Activated CD4-positive, CD25-positive, alpha-beta regulatory T cell (primary cell): ENCODE results near the gene DAPK1.

Experiments
- DNase-seq, 4 experiments: peaks; one replicate each; lab custom pipeline; 2025; lab: John Stamatoyannopoulos, UW

The DAPK1 gene

DNA sequence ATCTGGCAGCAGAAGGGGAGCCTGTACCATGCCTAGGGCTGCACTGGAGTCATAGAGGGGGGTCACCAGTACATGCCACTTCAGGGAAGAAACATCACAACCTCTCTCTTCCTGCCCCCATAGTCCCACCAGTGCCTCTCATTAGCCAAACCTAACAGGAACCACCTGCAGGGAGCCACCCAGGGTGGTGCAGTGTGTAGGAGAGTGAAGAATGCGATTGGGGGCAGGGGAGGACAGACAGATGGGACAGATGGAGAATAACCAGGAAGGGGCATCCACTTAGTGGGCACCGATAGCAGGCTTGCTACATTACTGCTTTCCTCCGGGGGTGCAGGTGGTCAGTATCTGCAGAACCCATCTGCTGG is 19.2 kb downstream of the DAPK1 start:
- no peak for DNase-seq

GRCh38 chr9:87517732-87518131 is 20.1 kb downstream of the DAPK1 start:
- no peak for DNase-seq

DNA sequence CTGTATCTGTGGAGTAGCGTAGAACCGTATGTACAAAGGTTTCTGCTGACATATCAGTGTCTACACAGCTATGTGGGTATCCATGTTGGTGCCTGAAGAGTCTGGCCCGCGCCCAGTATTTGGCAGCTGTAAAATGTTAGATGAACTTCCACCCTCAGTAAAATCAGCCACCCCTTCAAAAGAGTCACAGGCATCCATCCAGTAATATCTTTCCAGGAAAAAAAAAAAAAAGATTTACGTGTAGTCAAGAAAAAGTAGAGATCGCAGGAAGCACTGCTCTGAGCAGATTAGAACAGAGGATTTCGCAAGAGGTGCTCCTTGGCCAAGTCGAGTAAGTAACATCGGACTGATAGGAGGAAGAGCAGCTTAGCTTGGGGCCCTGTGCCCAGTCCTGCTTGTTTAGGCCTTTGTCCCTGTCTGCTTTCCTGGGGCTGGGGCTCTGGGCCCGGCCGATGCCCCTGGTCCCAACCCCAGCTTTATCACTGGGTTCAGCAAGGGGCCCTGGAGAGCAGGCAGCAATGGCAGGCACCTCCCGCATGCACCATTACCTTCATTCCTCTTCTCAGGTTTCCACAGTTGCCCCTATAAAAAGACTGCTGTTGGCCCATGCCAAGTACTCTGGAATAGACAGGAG is 21.2 kb downstream of the DAPK1 start:
- no peak for DNase-seq

- DNase-seq: no peak
Observed at GRCh38 chr9:87519461-87519860, 21.8 kb downstream of the DAPK1 start.

GRCh38 chr9:87520172-87520683 is 22.6 kb downstream of the DAPK1 start:
- DNase-seq: no peak

GRCh38 chr9:87521834-87522233 is 24.2 kb downstream of the DAPK1 start:
- DNase-seq: no peak

GRCh38 chr9:87524061-87524460 is 26.4 kb downstream of the DAPK1 start:
- DNase-seq: no peak

DNA sequence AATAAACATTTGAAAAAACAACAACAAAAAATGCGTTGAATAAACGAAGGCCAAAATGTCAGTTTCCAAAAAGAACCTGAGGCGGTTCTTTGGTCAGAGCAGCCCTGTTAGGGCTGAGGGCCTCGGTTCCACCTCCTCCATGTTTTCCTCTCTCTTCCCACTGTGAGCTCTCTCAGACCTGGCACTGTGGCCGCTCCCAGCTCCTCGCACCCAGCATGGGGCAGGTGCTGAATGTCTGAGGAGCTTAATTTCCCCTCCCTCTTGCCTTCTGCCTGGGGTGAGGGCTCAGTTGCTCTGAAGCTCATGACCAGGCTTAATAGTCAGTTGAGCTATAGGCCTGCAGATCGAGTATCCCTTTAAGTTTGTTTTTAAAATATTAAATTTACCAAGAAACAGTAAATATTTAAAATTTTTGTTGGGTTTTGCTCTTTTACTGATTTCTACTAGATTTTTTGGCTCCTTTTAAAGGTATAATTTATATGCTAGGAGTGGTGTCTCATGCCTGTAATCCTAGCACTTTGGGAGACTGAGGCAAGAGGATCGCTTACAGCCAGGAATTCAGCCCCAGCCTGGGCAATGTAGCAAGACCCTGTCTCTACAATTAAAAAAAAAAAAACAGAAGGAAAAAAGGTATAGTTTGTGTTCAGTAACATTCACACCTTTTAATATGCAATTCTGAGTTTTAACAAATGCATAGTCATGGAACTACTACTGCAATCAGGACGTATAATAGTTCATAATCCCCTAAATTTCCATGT is 28.1 kb downstream of the DAPK1 start:
- DNase-seq: no peak

DNA sequence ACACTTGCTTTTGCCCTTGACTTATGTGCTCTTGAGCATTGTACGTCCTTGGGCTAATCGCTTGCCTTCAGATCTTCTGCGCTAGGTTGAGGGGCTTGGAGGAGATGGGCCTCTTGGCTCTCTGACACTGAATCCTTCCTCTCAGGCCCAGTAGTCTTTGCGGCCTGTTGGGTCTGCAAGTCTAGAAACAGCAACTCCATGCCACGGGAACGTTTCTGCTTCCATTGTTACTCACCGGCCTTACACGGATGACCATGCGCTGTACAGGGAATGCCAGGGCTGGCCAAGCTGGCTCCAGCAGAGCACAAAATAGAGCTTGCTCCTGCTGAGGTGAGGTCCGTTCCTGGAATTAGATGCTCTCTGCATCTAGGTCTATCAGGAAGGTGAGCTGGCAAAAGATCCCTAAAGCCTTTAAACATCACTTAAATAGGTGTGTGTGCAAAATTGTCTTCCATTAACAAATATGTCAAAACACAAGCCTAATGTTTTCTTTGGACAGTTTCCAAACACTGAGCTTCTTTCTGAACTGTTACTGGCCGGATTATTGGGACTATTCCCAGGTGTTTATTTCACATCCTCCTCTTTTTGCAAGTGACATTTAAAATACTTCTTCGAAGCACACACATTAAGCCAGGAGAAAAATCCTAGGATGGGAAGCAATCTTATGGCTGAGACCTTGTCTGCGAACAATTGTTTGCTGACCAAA is 29.7 kb downstream of the DAPK1 start:
- DNase-seq: no peak

DNA sequence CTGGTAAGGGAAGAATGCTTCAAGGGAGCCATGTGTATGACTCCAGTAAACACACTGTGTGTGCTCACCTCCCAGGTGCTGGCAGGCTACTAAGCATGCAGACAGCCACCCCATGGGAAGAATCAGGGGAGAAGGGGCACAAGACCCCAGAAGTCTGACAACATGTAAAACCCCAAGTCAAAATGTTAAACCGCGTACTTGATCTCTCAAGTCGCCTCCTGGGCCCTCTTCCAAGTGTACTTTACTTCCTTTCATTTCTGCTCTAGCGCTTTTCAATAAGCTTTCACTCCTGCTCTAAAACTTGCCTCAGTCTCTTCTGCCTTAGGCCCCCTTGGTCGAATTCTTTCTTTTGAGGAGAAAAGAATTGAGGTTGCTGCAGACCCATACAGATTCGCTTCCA is 31.3 kb downstream of the DAPK1 start:
- DNase-seq: no peak

- DNase-seq: no peak
Observed at GRCh38 chr9:87529671-87530070, 32.0 kb downstream of the DAPK1 start.

GRCh38 chr9:87530716-87531115 is 33.0 kb downstream of the DAPK1 start:
- DNase-seq: no peak

DNA sequence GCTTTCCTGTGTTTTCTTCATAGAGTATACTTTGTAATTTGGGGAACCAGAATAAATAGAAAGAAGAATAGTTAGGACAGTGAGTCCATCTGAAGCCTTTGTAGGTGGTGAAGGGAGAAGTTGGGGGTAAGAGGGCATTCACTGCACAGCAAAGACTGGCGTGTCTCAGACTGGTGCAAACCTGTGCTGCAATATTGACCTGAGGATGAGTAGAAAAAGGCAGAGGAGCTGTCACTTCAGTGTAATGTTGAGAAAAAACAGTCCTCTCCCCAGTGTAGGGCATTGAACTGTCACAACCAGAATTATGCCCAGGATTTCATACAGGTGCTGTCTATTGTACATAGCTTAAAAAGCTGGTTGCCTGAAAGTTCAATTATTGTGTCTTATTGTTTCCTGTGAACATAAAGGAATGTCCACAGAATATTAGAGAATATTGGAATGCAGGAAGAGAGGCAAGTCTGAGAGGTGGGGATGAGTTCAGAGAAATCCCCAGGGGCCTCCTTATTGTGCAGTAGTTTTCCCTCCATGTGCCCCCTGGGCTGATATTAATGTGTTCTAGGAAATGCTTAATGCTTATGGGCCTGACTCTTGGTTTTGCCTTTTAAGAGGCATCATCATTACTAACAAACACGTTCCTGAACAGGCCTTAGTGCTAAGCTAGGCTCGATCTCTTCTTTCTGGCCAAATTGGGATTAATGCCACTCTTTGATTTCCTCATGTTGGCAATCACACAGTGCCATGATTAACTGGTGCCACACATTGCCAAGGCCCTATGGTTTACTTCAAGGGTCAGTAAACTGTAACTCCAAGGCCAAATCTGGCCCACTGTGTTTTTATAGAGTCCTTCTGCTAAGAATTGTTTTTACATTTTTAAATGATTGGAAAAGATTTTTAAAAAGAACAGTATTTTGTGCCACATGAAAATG is 34.0 kb downstream of the DAPK1 start:
- no peak for DNase-seq

- DNase-seq: no peak
Observed at GRCh38 chr9:87533271-87533670, 35.6 kb downstream of the DAPK1 start.

GRCh38 chr9:87534036-87534435 is 36.4 kb downstream of the DAPK1 start:
- no peak for DNase-seq

GRCh38 chr9:87534957-87535356 is 37.3 kb downstream of the DAPK1 start:
- no peak for DNase-seq

- no peak for DNase-seq
Observed at GRCh38 chr9:87535817-87536539, 38.3 kb downstream of the DAPK1 start.

GRCh38 chr9:87537625-87538024 is 40.0 kb downstream of the DAPK1 start:
- DNase-seq: no peak

- no peak for DNase-seq
Observed at GRCh38 chr9:87540444-87541105, 42.9 kb downstream of the DAPK1 start.

DNA sequence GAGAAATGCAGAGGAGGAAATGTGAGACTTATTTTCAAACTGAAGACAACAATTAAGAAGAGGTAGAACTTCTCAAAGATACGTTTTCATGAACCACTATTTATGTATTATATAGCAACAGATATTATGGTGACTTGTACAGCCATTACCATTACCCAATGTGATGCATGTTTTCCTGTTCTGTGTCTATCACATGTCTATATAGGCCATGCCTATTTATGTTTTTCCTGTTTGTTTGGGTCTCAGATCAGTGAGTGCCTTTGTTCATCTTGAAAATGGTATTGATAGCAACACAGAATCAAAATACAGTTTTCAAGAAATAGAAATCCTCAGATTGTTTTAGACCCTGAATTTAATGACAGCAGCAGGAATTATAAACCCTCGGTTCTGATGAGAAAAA is 44.0 kb downstream of the DAPK1 start:
- no peak for DNase-seq

DNA sequence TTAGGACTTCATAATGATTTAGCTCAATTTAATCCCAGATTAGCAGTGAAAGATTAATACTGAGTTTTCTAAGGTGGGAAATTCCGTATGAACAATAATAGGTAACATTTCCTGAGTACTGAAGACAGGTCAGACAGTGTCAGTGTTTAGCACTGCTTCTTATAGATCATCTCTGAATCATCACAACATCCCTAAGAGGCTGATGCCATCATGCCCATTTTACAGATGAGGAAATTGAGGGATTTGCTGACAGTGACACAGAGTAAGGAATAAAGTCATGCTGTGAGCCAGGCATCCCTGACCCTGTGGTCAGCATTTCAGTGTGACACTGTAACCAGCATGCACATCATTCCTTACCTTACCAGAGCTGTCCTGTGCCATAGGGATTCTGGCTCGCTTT is 44.5 kb downstream of the DAPK1 start:
- DNase-seq: no peak
